GM19328 (cell line): ENCODE measurements around the gene MPV17.
"Not testable (repeated sequence)": the region's sequence is repeated elsewhere in the genome, so short reads cannot be mapped to it uniquely, and the experiment has no call there.

ENCODE experiments used
- ATAC-seq: cut with Tn5 transposase; IDR thresholded peaks from one replicate; pipeline ENCODE4 v1.9.1; 2021; ENCODE audit warnings: mild to moderate bottlenecking, moderate library complexity; ENCODE audit not compliant: unreplicated experiment

MPV17 gene

DNA sequence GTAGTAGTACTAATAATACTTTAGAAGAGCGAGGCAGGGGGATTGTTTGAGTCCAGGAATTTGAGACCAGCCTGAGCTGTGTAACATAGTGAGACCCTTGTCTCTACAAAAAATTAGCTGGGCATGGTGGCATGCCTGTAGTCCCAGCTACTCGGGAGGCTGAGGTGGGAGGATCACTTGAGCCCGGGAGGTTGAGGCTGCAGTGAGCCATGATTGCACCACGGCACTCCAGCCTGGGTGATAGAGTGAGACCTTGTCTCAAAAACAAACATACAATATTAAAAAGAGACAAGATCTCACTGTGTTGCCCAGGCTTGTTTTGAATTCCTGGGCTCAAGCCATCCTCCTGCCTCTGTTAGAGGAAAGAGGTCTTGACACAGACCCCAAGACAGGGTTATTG, 22.3 kb downstream of the MPV17 start:
- ATAC-seq, result not testable (repeated sequence)

DNA sequence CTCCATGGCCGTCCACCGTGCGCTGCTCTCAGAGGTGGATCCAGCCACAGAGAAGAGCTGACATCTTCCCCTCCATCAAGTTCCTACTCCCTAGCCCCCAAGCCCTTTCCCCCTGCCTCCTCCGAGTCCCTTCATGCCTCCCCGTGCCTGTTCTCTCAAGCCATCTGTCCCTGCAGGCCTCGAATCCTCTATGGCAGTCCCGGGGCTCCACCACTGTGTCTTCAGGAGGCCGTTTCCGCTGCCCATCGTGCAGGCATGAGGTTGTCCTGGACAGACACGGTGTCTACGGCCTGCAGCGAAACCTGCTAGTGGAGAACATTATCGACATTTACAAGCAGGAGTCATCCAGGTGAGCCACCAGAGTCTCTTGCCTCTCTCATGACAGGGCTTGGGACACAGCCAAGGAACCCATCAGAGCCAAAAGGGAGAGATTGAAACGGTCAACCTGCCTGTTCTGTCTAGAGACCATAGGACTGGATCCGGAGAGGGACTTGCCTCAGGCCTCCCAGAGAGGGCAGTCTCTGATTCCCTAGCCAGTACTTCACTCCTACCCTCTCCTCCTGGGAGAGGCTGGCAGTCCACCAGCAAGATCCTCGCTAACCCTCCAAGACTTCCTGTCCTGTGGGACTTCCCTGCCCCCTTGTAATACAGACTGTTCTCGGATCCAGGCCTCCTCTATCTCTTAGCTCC, 24.4 kb downstream of the MPV17 start:
- ATAC-seq, result no peak

DNA sequence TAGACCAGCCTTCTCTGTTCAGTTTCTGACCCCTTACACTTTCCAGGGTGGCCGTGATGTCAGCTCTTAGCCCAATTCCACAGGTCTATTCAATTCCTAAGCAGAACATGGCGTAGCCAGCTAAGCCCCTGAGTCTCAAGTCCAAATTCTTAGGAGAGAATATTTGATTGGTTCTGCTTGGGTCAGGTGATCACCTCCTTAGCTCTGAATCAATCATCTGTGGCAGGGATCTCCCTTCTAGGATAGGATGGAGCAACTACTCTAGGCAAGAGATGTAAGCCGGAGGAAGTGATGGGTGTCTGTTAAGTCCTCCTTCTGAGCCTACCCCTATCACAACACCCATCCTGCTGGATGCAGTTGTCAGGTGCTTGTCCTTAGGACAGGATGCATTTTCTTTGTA, 25.7 kb downstream of the MPV17 start:
- no peak for ATAC-seq

DNA sequence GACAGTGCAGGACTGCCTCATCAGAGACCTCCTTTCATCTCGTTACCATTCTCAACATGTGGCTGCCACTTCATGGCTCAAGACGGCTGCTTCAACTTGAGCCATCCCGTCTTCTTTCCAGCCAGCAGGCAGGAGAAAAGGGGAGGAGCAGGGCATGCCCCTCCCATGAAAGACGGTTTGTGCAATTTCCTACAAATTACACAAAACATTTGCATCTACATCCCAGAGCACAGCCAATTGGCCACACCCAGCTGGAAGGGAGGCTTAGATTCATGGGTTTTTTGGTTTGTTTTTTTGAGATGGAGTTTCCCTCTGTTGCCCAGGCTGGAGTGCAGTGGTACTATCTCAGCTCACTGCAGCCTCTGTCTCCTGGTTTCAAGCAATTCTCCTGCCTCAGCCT, 26.4 kb downstream of the MPV17 start:
- no peak for ATAC-seq

DNA sequence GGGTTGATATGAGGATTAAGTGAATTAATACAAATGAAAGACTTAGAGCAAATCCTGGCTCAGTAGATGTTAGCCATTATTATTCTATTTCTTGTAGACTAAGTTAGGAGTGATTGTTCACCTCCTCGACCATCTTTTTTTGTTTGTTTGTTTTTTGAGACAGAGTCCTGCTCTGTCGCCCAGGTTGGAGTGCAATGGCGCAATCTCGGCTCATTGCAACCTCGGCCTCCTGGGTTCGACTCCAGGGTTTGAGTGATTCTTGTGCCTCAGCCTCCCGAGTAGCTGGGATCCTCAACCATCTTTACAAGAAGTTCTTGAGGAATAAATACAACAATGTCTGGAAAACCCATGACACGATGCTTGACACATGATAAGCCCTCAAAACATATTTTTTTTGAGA, 28.0 kb downstream of the MPV17 start:
- no peak for ATAC-seq

DNA sequence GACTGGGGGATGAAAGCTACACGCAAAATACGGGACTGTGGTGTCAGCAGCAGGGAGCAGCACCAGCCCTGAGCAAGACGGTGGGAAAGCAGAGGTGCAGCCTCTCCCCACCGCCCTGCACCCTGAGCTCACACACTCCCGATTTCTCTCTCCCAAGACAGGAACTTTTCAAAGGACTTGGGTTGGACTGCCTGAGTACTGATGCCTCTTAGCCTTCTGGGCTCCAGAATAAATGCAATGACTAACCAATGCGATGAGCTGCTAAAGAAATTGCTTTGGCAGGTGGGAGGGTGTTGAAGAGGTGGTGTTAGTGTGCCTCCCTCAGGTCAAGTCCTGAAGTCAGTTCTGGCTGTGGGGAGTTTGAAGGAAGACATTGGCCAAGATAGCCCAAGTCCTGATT, 31.0 kb downstream of the MPV17 start:
- no peak for ATAC-seq

DNA sequence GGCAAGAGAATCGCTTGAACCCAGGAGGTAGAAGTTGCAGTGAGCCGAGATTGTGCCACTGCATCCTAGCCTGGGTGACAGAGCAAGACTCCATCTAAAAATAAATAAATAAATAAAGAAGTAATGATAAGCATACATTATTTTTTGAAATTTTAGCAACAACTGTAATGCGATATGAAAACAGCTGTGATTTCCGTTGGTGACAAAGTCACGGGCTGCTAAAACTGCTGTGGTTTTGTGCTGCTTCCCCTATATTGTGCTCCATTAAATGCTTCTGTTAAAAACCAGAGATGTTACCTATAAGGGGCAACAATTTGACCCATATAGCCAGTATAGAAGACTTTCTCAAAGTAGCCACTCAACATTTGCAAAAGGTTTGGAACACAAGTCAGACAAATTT, 32.3 kb downstream of the MPV17 start:
- ATAC-seq, result no peak

DNA sequence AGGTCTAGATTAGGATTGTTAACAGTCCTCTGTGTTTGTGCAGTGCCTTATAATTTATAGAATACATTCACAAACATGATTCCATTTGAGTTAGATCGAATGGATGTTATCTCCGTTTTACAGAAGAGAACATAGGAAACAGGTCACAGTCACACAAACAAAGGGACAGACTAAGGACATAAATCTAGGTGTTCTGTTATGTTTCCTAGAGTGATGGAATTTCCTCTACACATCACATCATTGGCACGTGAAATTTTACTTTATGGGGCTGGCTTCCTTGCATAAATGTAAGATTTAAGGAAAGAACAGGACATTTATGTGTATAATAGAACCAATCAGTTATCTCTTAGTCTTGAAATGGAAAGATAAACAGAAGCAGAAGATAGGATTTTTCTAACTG, 34.3 kb downstream of the MPV17 start:
- ATAC-seq, result no peak

DNA sequence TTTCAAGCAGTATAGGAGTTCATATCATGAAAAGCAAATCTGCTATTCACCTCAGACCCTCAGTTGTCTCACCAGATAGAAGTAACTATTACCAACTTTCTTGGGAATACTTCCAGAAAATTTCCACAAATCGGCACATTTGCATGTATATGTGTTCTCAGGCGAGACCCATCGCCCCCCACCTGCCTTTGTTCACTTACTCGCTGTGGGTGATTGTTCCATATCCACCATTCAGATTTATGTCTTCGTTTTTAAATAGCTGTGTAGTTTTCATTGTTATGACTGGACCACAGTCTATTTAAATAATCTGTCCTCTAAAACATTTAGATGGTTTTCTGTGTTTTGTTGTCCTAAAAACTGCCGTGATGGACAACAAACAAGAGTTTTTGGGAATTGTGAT, 37.4 kb downstream of the MPV17 start:
- ATAC-seq, result no peak

DNA sequence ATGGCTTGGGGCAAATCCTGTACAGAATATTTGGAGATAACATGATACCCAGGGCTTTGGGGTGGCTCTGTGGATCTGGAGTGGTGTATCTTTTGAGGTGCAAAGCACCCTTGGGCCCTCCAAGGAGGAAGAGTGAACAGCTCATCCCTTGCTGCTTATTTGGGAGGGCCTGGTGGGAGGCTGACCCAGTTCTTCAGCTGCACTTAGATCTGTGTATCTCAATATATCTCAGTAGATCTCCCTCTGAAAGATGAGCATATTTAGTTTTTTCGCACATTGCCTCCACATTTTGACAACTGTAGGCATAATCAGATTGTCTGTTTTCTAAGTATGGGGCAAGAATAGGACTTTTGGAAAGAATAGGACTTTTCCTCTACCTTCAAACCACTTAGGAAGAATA, 37.9 kb downstream of the MPV17 start:
- ATAC-seq, result no peak

DNA sequence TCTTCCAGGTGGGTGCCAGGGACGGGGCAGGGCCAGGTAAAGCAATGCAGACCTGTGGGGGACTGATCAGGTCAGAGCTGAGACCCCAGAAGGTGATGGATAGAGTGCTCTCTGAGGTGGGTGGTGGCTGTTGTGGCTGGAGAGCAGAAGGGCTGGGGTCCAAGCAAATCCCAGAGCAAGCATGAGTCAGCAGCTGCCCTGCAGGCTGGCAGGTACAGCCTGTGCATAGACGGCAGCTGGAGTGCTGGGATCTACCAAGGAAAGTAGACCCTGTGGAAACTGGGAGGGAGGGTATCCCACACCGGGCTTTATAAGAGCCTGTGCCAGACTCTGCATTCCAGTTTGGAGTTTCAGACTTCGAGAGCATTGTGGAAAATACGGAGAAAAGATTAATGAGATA, 40.0 kb downstream of the MPV17 start:
- no peak for ATAC-seq

DNA sequence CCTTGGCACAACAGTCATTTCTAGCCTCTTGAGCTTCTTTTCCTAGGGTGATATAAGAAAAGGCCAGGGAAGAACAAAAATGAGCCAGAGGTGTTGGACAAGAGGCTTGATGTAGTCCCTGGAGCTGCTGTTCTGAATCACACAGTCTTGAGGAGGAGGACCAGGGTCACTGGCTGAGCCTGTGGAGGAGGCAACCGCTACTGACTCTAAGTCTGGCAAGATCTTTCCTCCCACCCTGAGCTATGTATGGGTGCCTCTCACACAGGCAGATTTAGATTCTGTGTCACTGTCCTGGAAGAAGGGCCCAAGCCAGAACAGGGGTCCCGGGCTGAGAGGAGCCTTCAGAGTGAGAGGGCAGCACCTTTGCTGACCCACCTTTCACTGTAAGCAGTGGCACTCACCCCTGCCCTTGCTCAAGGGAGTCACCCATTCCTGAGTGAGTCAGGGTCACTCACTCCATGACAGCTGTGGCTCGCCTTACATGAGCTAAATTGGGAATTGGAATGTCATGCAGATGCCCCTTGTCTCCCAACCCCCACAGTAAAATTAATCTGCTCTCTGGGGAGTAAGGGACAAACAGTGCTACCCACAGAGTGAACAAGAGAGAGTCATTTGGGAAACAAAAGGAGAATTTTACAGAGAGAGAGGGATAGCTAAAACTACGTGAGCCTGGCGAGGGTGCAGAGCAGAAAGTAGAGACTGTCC, 40.9 kb downstream of the MPV17 start, which contains the start of gene TRIM54:
TRIM54 (plus strand) TSS at position 575 of the 705 bp plus-strand sequence. CDS start 303 bp downstream, outside the sequence.
- no peak for ATAC-seq

DNA sequence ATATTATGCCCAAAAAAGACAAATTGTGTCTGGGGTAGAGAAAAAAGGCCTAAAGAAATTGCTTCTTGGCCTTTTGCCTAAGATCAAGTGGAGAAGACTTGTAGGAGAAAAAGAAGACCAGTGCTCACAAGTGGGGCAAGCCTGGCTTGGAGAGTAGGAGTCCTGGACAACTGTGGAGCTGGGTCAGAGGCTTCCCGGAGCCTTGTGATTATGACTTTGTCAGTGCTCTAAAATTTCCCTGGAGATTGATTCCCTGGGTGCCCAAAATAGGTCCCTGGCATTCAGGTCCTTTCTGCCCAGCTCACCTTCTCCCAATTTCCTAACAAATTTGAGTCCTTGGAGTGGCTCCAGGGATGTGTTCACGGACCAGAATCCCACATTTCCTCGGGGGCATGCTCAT, 41.5 kb downstream of the MPV17 start:
- no peak for ATAC-seq

DNA sequence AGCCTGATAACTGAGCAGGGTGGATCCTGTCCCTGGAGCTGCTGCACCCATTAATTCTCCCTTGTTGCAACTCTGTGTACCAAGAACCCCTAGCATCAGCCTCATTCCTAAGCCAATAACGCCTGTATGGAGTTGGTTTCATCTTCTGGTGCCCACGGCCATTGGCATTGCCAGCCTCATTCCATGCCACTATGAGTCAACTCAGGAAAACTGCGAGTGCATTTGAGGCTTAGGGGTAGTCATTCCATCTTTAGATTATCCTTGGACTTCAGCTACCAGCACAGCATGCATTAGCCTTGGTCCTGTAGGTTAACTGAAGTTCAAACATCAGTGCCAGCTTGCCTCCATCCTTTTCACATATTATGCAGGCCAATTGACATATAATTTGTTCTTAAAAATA, 42.1 kb downstream of the MPV17 start:
- no peak for ATAC-seq

DNA sequence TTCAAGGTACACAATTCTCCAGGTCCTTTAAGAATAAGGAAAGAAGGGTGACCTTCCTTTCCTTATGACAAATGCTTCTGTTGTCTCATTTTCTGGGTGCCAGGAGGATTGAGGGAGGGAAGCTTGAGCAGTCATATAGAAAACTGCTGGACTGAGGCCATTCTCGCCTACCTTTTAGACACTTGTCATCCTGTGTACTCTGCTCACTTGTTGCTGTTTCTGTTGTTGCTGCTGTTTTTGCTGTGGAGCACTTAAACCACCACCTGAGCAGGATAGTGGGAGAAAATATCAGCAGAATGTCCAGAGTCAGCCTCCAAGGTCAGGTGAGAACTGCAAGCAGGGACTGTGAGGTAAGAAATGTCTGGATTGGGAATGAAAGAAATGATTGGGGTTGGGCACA, 44.9 kb downstream of the MPV17 start:
- ATAC-seq, result no peak

DNA sequence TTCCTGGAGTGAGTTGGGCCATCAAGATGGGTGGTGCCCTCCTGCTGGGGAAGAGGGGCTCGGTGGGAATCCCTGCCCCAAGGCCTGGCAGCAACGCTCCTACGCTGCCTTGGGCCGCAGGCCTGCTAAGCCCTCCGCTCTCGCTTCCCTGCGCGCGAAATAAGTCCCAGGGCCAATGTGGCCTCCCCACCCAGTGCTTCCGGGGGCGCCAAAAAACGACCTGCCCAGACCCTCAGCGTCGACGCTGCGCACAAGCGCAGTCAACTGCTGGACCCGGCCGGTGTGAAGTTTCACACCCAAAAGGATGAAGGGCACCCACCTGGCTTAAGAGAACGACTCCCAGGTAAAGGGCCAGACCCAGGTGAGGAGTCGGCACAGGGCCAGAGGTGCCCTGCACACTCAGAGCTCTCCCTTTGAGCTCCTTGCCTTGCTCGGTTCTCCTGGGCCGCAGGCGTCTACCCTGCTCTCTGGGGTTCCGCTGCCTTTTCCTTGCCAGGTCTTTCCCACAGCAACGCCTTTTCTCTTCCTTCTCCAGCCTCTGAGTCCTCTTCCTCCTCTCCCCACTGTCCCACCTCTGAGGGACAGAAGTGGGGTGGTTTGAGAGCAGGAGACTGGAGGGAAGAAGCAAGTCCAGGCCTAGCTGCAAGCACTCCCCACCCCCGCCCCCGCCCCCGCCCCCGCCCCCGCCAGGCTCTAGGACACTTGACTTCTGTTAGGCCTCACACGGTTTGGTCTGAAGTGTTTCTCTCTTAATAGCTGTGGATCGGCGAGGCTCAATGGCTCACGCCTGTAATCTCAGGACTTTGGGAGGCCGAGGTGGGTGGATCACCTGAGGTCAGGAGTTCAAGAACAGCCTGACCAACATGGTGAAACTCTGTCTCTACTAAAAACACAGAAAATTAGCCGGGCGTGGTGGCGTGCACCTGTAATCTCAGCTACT, 47.4 kb downstream of the MPV17 start, which contains the start of gene DNAJC5G:
DNAJC5G (plus strand) TSS at position 223 of the 940 bp plus-strand sequence. CDS start 1,296 bp downstream, outside the sequence.
- ATAC-seq, result no peak

DNA sequence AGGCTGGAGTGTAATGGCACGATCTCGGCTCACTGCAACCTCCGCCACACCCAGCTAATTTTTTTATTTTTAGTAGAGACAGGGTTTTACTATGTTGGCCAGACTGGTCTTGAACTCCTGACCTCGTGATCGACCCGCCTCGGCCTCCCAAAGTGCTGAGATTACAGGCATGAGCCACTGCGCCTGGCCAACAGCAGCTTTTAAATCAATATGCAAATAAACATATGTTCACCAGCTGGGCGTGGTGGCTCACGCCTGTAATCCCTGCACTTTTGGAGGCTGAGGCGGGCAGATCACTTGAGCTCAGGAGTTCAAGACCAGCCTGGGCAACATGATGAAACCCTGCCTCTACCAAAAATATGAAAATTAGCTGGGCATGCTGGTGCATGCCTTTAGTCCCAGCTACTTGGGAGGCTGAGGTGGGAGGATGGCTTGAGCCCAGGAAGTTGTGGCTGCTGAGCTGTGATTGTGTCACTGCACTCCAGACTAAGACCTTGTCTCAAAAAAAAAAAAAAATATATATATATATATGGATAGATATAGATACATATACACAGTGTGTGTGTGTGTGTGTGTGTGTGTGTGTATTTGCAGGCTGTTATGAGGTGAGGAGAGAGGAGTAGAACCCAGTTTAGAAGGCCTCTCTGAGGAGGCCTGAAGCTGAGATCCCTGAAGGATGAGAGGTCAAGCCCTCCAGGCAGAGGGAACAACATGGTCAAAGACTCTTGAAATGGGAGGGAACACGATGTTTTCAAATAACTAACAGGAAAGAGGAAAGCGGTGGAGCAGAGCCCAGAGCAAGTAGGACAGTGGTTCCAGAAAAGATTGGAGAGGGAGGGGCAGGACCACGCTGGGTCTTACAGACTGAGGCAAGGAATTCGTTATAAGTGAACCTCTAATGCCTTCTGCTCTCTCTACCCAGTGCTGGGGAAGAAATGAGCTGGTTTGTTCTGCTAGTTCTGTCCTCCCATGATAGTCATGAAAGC, 50.1 kb downstream of the MPV17 start:
- not testable (repeated sequence) for ATAC-seq

DNA sequence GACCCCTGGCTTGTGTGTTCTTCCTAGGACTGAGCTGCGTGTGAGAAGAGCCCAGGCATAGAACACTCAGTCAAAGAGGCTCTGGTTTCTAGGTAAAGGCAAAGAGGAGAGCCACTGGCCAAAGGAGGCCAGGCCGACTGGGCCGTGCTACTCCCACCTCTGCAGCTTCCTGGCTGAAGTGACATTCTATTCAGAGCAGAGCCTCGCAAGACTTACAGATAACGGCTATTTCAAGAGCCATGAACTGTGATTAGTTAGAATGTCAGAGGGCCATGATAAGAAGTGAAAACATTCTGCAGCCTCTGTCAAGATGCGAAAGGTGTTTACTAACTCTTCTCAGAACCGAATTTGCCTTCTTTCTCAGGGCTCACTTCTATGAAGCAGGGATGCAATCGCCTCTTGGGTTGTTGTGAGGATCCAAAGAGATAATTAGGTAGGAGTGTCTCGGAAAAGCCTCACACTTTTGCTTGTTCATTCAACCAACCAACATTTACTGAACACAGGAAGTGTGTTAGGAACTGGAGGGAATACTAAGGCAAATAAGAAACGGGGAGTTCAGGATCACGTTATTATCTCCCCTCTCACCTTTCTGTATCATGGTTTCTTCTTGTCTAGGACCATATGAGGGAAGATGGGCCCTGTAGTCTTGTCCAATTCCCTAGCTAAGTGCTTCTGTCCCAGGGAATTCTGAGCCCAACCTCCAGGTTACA, 51.1 kb downstream of the MPV17 start:
- ATAC-seq, result no peak

DNA sequence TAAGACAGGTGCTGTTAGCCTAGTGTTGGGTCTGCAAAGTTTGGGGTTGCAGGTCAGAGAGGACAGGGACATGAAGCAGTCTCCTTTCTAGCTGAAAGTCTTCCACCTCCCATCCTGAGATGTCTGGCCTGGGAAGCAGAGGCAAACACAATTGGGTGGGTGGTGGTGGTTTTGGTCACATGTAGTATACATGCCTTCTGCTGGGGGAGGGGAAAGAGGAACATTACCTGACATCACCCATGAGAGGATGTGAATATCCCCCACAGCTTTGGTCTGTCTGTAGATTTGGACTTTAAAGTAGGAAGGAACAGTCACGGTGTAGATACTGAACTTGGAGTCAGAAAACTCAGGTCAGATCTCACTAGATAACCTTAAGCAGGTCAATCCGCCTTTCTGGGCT, 52.2 kb downstream of the MPV17 start:
- ATAC-seq, result no peak

DNA sequence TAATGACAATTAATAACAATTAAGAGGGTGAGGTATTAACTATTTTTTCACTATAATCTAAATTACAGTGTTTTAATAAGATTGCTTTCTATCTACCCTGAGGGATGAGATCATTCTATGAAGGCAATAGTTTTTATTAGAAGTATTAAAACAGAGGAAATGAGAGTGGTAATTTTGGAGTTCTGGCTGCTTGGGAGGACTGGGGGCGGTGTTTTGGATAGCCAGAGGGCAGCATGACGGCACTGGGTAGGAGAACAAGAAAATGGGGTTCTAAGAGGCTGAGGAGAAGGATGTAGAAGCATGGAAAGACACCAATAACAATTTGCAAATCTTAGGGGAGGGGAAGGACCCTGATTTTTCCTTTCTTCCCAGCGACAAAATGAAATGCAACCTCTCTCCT, 52.8 kb downstream of the MPV17 start:
- no peak for ATAC-seq
